H1 (cell line): Measurements from ENCODE around the gene PYURF. TPM values are rescaled to one million over a fixed set of nuclear protein-coding genes. Genes with fewer than 3 reads are reported as not detected.

Experiments
- CTCF ChIA-PET: fragments of 300-600 bp; sonication (Branson Sonifier 250); formaldehyde crosslinking; loops from one replicate; lab custom pipeline; 2021; ENCODE audit not compliant: partially characterized antibody; lab: Charles Lee
- POLR2A ChIA-PET: fragments of 300-600 bp; sonication (Branson Sonifier 250); formaldehyde crosslinking; loops from one replicate; lab custom pipeline; 2021; ENCODE audit warnings: inconsistent platforms; ENCODE audit not compliant: partially characterized antibody; lab: Charles Lee
- DNase-seq, 2 experiments: peaks; one replicate each; pipeline versions ENCODE4 v3.0.0 to v3.0.0-alpha.2; 2010 to 2022; ENCODE audit warnings: low spot score in 2 of 2, low read depth in 1 of 2, mixed read lengths in 1 of 2
- FAIRE-seq: peaks from 2 replicates; lab custom pipeline; 2011; peaks lifted over from hg19 to GRCh38; lab: Jason Lieb, UNC
- H2AFZ ChIP-seq: 2 replicates; pipeline ENCODE4 v1.8.1; 2012; ENCODE audit warnings: low read length, inconsistent platforms
- H2AK5ac ChIP-seq: 2 replicates; pipeline ENCODE4 v1.6.1; 2013; ENCODE audit warnings: low read depth, low read length
- H2BK120ac ChIP-seq: replicated peaks from 2 replicates; pipeline ENCODE3; 2013; ENCODE audit warnings: low read depth, low read length, inconsistent platforms
- H2BK12ac ChIP-seq: 2 replicates; pipeline ENCODE4 v1.6.1; 2013; ENCODE audit warnings: low read depth, low read length
- H2BK15ac ChIP-seq: 2 replicates; pipeline ENCODE4 v1.6.1; 2013; ENCODE audit warnings: low read length
- H2BK20ac ChIP-seq: 2 replicates; pipeline ENCODE4 v1.6.1; 2013; ENCODE audit warnings: low read length
- H2BK5ac ChIP-seq: 2 replicates; pipeline ENCODE4 v1.6.1; 2013; ENCODE audit warnings: low read depth, low read length
- H3K14ac ChIP-seq: 2 replicates; pipeline ENCODE4 v1.6.1; 2013; ENCODE audit warnings: inconsistent platforms; ENCODE audit not compliant: insufficient read length
- H3K18ac ChIP-seq: 2 replicates; pipeline ENCODE4 v1.6.1; 2013; ENCODE audit warnings: low read length; ENCODE audit errors: extremely low read depth
- H3K23ac ChIP-seq: 2 replicates; pipeline ENCODE4 v1.6.1; 2013; ENCODE audit warnings: inconsistent platforms; ENCODE audit not compliant: insufficient read length
- H3K23me2 ChIP-seq: 2 replicates; pipeline ENCODE4 v1.6.1; 2013; ENCODE audit warnings: low read depth, low read length
- H3K27ac ChIP-seq: 2 replicates; pipeline ENCODE4 v1.6.1; 2011; ENCODE audit warnings: low read depth, low read length, inconsistent platforms
- H3K27me3 ChIP-seq, 4 experiments: replicated peaks in 1 of 4; 1 replicate in 1 of 4; 2 replicates in 3 of 4; pipeline versions ENCODE4 v1.6.1 to v1.8.1; 2011 to 2013; ENCODE audit warnings: low read length in 3 of 4, mild to moderate bottlenecking in 3 of 4, inconsistent platforms in 2 of 4, mixed read lengths in 2 of 4, moderate library complexity in 1 of 4; ENCODE audit not compliant: control insufficient read depth in 3 of 4, insufficient read depth in 3 of 4; ENCODE audit errors: extremely low read depth in 1 of 4
- H3K36me3 ChIP-seq, 4 experiments: 2 replicates each; pipeline versions ENCODE4 v1.6.1 to v1.8.1; 2011 to 2013; ENCODE audit warnings: mild to moderate bottlenecking in 4 of 4, low read length in 3 of 4, moderate library complexity in 2 of 4, control low read depth in 1 of 4, inconsistent platforms in 1 of 4; ENCODE audit not compliant: insufficient read depth in 4 of 4, control insufficient read depth in 2 of 4
- H3K4ac ChIP-seq: replicated peaks from 2 replicates; pipeline ENCODE3; 2013; ENCODE audit warnings: low read length, low read depth, mixed read lengths, inconsistent platforms; ENCODE audit not compliant: insufficient read length
- H3K4me1 ChIP-seq, 4 experiments: replicated peaks in 1 of 4; 1 replicate in 1 of 4; 2 replicates in 3 of 4; pipeline versions ENCODE4 v1.6.1 to v1.8.1; 2011 to 2013; ENCODE audit warnings: low read length in 3 of 4, inconsistent platforms in 2 of 4, mixed read lengths in 1 of 4; ENCODE audit not compliant: insufficient read depth in 4 of 4, control insufficient read depth in 3 of 4
- H3K4me2 ChIP-seq, 2 experiments: 2 replicates each; pipeline versions ENCODE4 v1.6.1 to v1.8.1; 2011 to 2013; ENCODE audit warnings: low read depth in 2 of 2, low read length in 2 of 2, control low read depth in 1 of 2, inconsistent platforms in 1 of 2, mild to moderate bottlenecking in 1 of 2; ENCODE audit not compliant: insufficient read depth in 1 of 2
- H3K4me3 ChIP-seq, 4 experiments: fragments of 200-600, 300-600 bp in 1 of 4; sonication (generic), shearing (Covaris generic), sonication (Bioruptor Twin) in 1 of 4; 2 replicates each; pipeline versions ENCODE4 v1.5.1 to v1.8.1; 2011 to 2016; ENCODE audit warnings: low read length in 4 of 4, low read depth in 3 of 4, control low read depth in 2 of 4, inconsistent platforms in 2 of 4, mild to moderate bottlenecking in 2 of 4, mixed read lengths in 1 of 4, moderate library complexity in 1 of 4; ENCODE audit not compliant: insufficient read depth in 2 of 4; ENCODE audit errors: extremely low read depth in 1 of 4
- H3K56ac ChIP-seq: replicated peaks from 2 replicates; pipeline ENCODE3; 2013; ENCODE audit warnings: low read depth, mild to moderate bottlenecking, mixed read lengths, low read length, inconsistent platforms; ENCODE audit not compliant: insufficient read length
- H3K79me1 ChIP-seq: 2 replicates; pipeline ENCODE4 v1.6.1; 2013; ENCODE audit warnings: low read depth, low read length, control low read depth
- H3K79me2 ChIP-seq, 2 experiments: 2 replicates each; pipeline versions ENCODE4 v1.6.1 to v1.8.1; 2012 to 2013; ENCODE audit warnings: low read length in 2 of 2, mild to moderate bottlenecking in 2 of 2, inconsistent platforms in 1 of 2; ENCODE audit not compliant: insufficient read depth in 2 of 2, control insufficient read depth in 1 of 2
- H3K9ac ChIP-seq, 4 experiments: replicated peaks in 1 of 4; 1 replicate in 1 of 4; 2 replicates in 3 of 4; pipeline versions ENCODE4 v1.6.1 to v1.8.1; 2011 to 2013; ENCODE audit warnings: low read depth in 3 of 4, low read length in 3 of 4, control low read depth in 2 of 4, mild to moderate bottlenecking in 2 of 4, moderate library complexity in 2 of 4, inconsistent platforms in 1 of 4; ENCODE audit errors: extremely low read depth in 1 of 4
- H3K9me3 ChIP-seq, 2 experiments: 2 replicates each; pipeline versions ENCODE4 v1.6.1 to v1.8.1; 2012 to 2013; ENCODE audit warnings: mild to moderate bottlenecking in 2 of 2, moderate library complexity in 2 of 2, control low read depth in 1 of 2, inconsistent platforms in 1 of 2, low read depth in 1 of 2, low read length in 1 of 2, mixed read lengths in 1 of 2; ENCODE audit not compliant: insufficient read depth in 2 of 2
- H4K20me1 ChIP-seq, 2 experiments: replicated peaks in 1 of 2; 2 replicates each; pipeline versions ENCODE3 to v1.8.1; 2011 to 2013; ENCODE audit warnings: inconsistent platforms in 2 of 2, low read length in 2 of 2, mild to moderate bottlenecking in 1 of 2; ENCODE audit not compliant: insufficient read depth in 2 of 2, control insufficient read depth in 1 of 2
- H4K5ac ChIP-seq: 2 replicates; pipeline ENCODE4 v1.6.1; 2013; ENCODE audit warnings: low read length, low read depth, mixed read lengths, inconsistent platforms; ENCODE audit not compliant: insufficient read length
- H4K8ac ChIP-seq: 2 replicates; pipeline ENCODE4 v1.8.0; 2013; ENCODE audit warnings: mild to moderate bottlenecking, moderate library complexity, low read length, inconsistent platforms; ENCODE audit not compliant: insufficient read depth; ENCODE audit errors: extremely low read depth
- H4K91ac ChIP-seq: replicated peaks from 2 replicates; pipeline ENCODE3; 2013; ENCODE audit warnings: low read length, mixed read lengths, inconsistent platforms; ENCODE audit not compliant: insufficient read length
- EGR1 ChIP-seq: IDR thresholded peaks from 2 replicates; pipeline ENCODE4 v1.6.1; 2011; ENCODE audit warnings: low read depth, low read length, borderline replicate concordance
- POLR2AphosphoS5 ChIP-seq: IDR thresholded peaks from 2 replicates; pipeline ENCODE4 v1.6.1; 2011; ENCODE audit warnings: low read depth, low read length
- TEAD4 ChIP-seq: IDR thresholded peaks from 2 replicates; pipeline ENCODE4 v1.6.1; 2012; ENCODE audit warnings: low read depth, low read length, inconsistent platforms, mixed read lengths
- WGBS, 2 experiments: shearing (Covaris generic) in 1 of 2; methylation state at CpG; one replicate each; pipeline versions ENCODE4 v1.1.6 to v1.1.7; 2013 to 2015; ENCODE audit warnings: low lambda C conversion rate in 2 of 2, mixed read lengths in 2 of 2, inconsistent platforms in 1 of 2, low coverage in 1 of 2, missing lambda C conversion rate in 1 of 2; ENCODE audit not compliant: insufficient replicate concordance in 2 of 2, insufficient coverage in 1 of 2, insufficient read length in 1 of 2; ENCODE audit errors: extremely low coverage in 1 of 2, missing lambda C conversion rate in 1 of 2; 5-methylcytosine and 5-hydroxymethylcytosine counted together
- polyA plus RNA-seq, 7 experiments: library from polyadenylated mRNA; depleted of rRNA in 3 of 7; stranded (reverse) in 5 of 7; unstranded in 2 of 7; fragments of >200 nt in 5 of 7; fragments of 200-250 nt in 2 of 7; gene quantifications; 1 replicate in 5 of 7; 2 replicates in 1 of 7; 4 replicates in 1 of 7; pipeline versions ENCODE4 v1.2.1 to v1.2.3, GENCODE V29; 2011 to 2013; ENCODE audit warnings: missing spikeins in 2 of 7, mixed read lengths in 2 of 7
- total RNA-seq: library from RNA; stranded (reverse); fragmentation: NEBNext Ultra II Directional; extraction: Animal tissue kit (Norgen Biotek cat#: 25700); gene quantifications from 2 replicates; pipeline ENCODE4 v1.2.1, GENCODE V29; 2021

Gene PYURF
- total and polyA plus RNA-seq, 2 of the 8 experiments (the other 6 are each of a cell fraction or from before 2014, with no cell fraction given), result 31.6 to 44.8 TPM

DNA sequence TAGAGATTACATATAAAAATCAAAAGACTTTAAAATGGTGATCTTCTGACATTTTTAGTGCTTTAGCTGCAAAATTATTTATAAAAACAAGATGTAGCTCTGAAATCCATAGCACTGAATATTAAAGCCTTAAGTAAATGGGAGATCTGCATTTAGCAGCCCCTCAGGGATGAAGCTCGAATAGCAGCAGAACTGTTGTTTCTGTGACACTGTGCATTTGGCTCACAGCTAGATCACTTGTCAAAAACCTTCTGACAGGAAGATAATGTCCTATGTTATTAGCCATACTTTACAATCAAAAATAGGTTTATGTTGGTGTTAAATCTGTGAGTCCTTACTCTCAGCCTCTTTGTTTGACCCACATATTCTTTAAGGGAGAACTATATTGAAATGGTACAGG lies 14.1 kb upstream of the PYURF start:
- CTCF ChIA-PET, result interaction anchor here (0.9 to 2.8 kb wide), 6 partner anchors 13 to 125 kb away, joined by 3 to 12 read pairs (median 3); no protein-coding TSS in a partner anchor
- no peak for FAIRE-seq

More for the DNA sequence above, 14.1 kb upstream of the PYURF start:
- H3K36me3 ChIP-seq, result no peaks in the 10 kb centered on the region
- H4K91ac ChIP-seq, result no peak overlapping the region
- no peak overlapping the region for H2AFZ ChIP-seq
- POLR2A ChIA-PET, result no interaction called here
- no peak overlapping the region for H2AK5ac ChIP-seq
- no peak overlapping the region for H3K4me2 ChIP-seq
- no peaks in the 10 kb centered on the region for H3K9me3 ChIP-seq
- H3K56ac ChIP-seq, result no peak overlapping the region
- no peak overlapping the region for H3K27ac ChIP-seq
- H3K9ac ChIP-seq, result no peak overlapping the region
- H4K8ac ChIP-seq, result no peak overlapping the region
- H4K5ac ChIP-seq, result no peak overlapping the region
- H2BK5ac ChIP-seq, result no peak overlapping the region
- no peaks in the 10 kb centered on the region for H3K23me2 ChIP-seq
- peak overlapping the region; percentile 53 for H3K4ac ChIP-seq
- DNase-seq, result no peak
- H3K23ac ChIP-seq, result no peak overlapping the region
- no peaks in the 10 kb centered on the region for H3K79me2 ChIP-seq
- no peak overlapping the region for H2BK12ac ChIP-seq
- H3K79me1 ChIP-seq, result no peaks in the 10 kb centered on the region
- H2BK120ac ChIP-seq, result no peak overlapping the region
- no peak overlapping the region for H3K18ac ChIP-seq
- H2BK20ac ChIP-seq, result no peak overlapping the region
- no peak overlapping the region for H2BK15ac ChIP-seq
- H3K4me1 ChIP-seq, result peaks cover 0 to 14% (median 3%) of the 10 kb centered on the region in 4 experiments; a peak in 4 of 7 replicates
- H3K27me3 ChIP-seq, result no peaks in the 10 kb centered on the region
- H3K14ac ChIP-seq, result no peak overlapping the region
- TF ChIP-seq TEAD4 (no peak), EGR1 (no peak), POLR2AphosphoS5 (no peak)
- TF ChIP-seq, all 59 proteins: peak for 0
- 96% methylated on average over 1 of the region's 1 CpG; no CpG with 5 or more reads in 1 of the 2 experiments for WGBS, 2 experiments
- H4K20me1 ChIP-seq, result no peaks in the 10 kb centered on the region
- H3K4me3 ChIP-seq, result no peak overlapping the region
